Muscle of arm (tissue), 12 donors: ENCODE results near the gene ZDHHC11B. TPM values are rescaled to one million over a fixed set of nuclear protein-coding genes. Genes with fewer than 3 reads are reported as not detected.
"Not testable (repeated sequence)": the region's sequence is repeated elsewhere in the genome, so short reads cannot be mapped to it uniquely, and the experiment has no call there.

Experiments used
- DNase-seq: peaks from one replicate; pipeline ENCODE4 v3.0.0-alpha.2; 2013
- polyA plus RNA-seq, 12 donors: library from polyadenylated mRNA; unstranded; fragments of 120-200 nt; gene quantifications; one replicate each; pipeline ENCODE4 v1.2.1, GENCODE V29; 2013; ENCODE audit not compliant: insufficient read length in 12 of 12

The ZDHHC11B gene
- polyA plus RNA-seq, 12 donors = 5.3 to 34.3 (median 9.0) TPM; not detected in 1

DNA sequence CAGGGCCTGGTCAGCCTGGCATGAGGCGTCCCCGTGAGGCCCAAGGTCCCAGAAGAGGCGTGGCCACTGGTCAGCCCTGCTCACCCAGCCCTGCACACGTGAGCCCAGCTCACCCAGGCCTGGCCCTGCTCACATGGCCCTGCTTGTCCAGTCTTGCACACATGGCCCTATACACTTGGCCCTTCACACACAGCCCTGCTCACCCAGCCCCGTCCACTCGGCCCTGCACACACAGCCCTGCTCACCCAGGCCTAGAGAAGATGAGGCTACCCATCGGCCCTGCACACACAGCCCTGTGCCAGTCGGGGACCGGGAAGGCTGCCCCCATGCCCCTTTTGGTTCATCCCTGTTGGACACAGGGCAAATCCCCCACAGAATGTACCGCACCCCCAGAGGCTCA, 28.4 kb downstream of the ZDHHC11B start:
- no peak for DNase-seq

DNA sequence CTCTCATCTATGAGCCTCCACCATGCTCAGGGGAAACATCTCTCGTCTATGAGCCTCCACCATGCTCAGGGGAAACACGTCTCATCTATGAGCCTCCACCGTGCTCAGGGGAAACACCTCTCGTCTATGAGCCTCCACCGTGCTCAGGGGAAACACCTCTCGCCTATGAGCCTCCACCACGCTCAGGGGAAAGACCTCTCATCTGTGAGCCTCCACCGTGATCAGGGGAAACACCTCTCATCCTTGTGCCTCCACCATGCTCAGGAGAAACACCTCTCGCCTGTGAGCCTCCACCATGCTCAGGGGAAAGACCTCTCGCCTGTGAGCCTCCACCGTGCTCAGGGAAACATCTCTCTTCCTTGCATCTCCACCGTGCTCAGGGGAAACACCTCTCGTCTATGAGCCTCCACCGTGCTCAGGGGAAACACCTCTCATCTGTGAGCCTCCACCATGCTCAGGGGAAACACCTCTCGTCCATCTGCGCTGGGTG, 30.3 kb downstream of the ZDHHC11B start:
- DNase-seq = not testable (repeated sequence)

DNA sequence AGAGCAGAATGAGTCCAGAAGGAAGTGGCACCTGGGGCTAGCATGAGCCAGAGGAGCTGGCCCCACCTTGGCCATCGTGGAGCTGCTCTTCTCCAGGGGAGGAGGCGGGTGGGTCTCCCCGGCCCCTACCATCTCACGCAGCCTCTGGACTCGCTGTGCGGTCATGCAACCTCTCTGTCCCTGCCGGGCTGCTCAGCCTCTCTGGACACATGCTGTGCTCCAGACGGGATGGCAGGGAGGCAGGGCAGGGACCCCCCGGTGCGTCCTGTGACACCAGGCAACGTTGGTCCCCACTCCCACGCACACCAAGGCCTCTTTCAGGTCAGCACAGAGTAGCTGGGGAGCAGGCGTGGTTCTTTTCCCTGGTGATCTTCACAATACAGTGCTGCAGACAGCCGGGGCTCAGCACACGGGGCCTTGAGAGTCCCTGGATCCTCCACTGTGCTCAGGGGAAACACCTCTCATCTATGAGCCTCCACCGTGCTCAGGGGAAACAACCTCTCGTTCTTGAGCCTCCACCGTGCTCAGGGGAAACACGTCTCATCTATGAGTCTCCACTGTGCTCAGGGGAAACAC, 30.9 kb downstream of the ZDHHC11B start:
- not testable (repeated sequence) for DNase-seq

DNA sequence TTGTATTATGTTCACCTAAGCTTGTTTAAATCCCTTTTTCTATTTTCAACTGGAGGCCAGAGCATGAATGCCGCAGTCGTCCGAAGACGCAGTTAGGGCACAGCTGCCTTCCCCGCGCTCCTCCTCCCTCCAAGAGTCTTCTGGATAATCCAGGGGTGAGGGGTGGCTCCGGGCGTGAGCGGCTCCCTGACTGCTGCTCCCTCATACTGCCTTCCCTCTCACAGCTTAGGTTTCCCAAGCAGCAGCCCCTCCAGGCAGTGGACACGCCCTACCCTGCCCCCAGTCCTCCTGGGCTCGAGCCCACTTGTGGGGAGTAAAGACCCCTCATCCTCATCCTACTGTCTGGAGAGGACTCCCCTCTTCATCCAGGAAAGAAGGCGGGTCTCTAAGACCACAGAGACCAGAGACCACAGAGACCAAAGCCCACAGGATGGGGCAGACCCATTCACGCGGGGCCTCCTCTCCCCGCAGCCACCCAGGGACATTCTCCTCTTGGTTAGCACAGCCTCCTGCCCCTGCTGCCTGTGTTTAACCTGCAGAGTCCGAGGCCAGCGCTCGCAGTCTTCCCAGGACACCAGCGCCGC, 31.9 kb downstream of the ZDHHC11B start:
- not testable (repeated sequence) for DNase-seq

DNA sequence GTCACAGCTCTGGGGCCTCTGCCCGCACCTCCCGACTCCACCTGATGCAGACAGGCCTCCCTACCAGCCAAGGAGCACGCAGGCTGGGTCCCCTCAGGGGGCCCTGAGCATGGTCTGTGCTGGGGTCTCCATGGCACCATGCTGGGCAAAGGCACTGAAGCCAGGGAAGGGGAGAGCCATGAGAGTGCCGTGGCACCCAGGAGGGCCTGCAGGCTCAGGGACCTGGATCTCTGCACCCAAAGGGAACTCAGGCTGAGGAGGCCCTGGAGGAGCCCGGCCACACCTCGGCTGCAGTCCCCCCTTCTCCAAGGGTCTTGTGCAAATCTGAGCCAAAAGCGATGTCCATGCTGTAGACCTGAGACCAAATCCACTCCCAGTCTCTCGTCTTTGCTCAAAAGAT, 32.5 kb downstream of the ZDHHC11B start:
- not testable (repeated sequence) for DNase-seq

DNA sequence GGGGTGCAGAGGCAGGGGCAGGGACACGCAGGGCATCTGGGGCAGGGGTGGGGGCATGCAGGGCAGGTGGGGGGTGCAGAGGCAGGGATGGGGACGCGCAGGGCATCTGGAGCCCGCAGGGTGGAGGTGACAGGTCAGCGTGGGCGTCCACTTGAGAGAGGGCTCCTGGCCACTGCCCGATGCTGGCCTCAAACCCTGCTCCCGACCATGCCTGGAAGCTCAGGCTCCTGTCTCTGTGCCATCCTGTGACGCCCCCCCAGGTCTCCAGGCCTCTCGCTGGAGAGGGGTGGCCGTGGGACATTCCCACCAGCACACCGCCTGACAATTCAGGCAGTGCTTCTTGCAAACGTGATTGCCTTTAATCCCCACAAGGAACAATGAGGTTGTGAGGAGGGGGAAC, 33.0 kb downstream of the ZDHHC11B start:
- no peak for DNase-seq

DNA sequence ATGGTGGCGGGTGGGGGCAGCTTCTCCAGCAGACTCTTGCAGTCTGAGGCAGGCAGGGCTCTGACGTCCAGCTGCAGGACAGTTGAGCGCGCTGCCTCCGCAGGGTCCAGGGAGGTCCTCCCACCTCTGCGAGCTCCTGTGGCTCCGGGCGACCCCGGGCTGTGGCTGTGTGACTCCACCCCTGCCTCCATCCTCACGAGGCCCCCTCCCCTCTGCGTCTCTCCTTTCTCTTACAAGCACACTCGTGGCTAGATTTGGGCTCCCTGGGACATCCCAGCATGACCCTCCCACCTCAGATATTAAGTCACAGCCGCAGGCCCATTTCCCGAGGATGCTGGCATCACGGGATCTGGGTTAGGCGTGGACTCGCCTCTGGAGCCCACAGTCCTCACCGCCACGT, 34.3 kb downstream of the ZDHHC11B start:
- DNase-seq = not testable (repeated sequence)

DNA sequence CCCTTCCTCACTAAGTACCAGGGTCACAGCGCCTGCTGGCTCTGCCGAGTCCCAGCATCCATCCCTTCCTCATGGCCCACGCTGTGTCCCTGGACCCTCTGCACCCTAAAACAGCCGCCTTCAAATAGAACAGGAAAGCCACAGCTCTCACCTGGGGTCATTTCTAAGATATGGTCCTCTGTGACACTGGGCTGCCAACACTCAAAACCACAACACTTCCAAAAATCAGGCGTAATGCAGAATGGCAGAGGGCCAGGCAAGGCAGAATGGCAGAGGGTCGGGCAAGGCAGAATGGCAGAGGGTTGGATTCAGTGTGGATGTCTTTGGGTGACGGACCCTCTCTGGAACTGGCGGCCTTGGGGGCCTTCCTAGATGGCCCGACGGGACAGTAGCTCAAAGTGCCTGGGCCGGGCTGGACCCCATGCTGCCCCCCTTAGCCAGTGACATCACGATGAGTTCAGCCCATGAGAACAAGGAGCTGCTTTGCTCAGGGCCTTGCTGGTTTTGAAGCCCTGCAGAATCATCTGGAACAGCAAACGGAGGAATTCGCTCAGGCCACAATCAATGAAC, 35.3 kb downstream of the ZDHHC11B start:
- DNase-seq = no peak

DNA sequence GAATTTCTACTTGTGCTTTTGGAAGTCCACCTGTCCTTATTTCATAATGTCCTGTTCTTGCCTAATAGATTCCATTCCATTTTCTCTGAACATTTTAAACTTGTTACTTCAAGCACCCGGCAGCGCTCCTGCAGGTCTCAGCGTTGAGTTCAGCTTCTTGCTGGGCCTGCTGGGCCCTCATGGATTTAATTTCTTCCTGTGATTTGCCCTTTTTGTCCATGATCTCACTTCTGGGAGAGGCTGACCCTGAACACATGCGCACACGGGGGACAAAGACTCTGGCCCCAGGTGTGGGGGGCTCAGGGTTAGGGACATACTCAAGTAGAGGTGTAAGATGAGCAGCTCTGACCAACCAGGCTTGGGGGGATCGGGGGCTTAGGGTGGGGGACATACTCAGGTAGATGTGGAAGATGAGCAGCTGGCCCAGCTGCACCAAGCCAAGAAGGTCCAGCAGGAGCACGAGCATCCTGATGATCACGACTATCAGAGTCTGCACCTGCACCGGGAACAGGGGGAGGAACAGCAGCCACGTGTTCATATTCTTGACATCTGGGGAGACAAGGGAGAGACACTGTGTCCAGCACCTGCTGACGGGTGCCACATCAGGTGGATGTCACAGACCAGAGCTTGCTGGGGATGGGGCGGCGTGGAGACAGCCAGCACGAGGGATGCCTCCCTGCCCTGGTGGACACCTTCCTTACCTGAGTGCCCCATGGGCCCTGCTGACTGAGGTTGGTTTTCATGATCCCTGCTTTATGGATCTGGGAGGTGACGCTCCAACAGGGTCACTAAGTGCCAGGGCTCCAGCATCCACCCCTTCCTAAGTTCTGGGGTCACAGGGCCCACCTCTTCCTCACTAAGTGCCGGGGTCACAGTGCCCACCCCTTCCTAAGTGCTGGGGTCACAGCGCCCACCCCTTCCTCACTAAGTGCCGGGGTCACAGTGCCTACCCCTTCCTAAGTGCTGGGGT, 36.2 kb downstream of the ZDHHC11B start:
- DNase-seq = not testable (repeated sequence)

DNA sequence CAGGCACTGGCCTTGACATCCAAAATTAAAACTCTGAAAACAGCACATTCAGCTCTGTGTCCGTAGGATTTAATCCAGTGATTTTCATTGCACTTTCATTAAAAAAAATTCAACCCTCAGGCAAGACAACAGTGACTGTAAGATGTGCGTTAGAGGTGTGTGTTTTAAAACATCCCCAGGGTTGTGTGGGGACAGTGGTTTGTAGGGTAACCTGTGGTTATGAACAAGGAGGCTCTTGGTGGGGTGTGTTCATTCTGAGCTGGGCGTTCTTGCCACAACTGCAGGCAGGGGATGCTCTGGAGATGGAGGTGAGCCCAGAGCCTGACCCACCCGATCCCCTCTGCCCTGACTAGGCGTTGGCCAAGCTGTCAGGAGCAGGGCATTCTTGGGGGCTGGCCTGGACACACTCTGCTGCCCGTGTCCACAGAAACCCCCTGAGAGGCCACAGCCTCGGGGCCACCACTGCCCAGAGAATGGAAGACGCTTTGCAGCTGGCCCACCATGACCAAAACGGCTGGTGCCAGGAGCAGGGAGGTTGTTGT, 37.2 kb downstream of the ZDHHC11B start:
- not testable (repeated sequence) for DNase-seq

DNA sequence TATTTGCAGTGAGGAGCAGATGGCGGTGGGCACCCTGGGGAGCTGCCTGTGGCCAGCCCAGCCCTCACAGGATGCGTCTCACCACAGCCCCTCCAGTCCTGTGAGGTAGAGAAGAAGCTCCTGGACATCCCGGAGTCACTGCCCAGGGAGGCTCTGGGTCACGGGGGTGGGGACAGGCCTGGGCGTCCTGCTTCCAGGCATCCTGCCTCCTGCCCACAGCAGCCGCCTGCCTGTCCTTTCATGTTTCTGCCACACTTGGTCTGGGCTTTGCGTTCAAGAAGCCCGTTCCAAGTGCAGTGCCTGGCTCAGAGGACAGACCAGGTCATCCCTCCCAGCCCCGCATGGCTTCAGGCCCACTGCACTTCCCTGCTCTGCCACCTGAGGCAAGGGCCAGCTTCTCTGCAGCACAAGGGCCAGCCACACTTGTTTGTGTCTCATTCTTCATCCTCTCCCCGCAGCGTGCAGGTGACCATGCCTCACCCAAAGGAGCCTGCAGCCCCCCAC, 38.2 kb downstream of the ZDHHC11B start:
- DNase-seq = no peak

DNA sequence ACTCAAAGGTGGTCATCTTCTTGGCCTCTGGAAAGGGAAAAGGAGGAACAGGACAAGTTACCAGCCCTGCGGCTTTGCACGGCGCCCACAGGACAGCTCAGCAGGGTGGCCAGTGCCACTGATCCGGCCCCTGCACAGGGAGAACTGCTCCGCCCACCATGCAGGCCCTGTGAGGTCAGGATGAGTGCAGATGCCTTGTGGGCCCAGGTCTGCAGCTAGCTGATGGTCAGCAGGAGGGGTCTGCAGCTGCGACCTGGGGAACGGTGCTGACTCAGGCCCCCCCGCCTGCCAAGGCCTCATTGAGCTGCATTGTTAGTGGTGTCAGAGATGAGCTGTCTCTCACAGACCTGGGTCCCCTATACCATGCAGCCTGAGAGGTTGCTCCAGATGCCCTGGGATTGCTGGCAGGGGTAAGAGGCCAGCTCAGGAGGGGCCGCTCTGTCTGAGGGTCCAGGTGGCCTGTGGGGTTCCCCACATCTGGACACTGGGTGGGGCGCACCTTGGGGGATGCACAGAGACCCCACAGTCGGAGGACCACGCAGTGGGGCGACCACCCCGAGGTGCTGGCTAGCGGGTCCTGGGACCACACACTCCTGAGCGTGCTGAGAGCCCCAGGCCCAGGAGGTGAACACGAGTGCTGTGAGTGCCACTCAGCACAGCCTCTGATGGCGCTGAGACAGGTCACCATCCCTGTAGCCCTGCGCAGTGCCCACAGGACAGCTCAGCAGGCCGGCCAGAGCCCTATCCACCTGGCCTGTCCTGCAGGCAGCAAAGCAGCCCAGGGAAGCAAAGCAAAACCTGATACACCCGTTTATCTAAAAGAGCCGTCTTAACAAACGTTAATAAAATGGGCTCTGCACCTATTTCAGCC, 39.0 kb downstream of the ZDHHC11B start:
- not testable (repeated sequence) for DNase-seq

DNA sequence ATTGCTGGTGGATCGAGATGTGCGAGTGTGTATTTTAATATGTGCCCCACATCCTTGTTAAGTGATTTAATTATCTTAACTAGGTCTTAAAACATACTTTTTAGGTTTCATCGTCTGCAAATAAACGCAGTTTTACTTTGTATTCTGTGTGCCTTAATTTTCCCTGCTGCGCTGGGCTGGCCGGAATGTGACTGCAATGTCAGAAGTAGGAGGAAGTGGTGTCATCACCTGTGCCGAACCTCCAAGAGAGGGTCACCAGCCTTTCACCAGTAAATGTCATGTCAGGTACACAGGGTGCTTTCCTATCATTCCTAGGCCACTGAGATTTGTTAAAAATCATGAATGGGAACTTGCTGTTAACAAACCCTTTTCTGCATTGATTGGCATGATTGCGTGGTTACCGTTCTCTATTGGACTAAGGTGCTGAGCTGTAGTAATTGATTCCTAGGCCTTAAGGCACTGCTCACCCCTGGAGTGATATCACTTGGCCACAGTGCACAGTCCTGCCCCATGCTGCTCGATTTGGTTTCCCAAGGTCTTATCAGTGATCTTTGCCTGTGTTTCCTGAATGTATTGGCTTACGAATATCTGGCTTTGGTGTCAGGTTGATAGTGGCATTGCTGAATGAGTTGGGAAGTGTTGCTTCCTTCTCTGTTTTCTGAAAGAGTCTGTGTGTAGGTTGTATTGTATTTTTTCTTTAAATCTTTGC, 40.7 kb downstream of the ZDHHC11B start:
- DNase-seq = not testable (repeated sequence)

DNA sequence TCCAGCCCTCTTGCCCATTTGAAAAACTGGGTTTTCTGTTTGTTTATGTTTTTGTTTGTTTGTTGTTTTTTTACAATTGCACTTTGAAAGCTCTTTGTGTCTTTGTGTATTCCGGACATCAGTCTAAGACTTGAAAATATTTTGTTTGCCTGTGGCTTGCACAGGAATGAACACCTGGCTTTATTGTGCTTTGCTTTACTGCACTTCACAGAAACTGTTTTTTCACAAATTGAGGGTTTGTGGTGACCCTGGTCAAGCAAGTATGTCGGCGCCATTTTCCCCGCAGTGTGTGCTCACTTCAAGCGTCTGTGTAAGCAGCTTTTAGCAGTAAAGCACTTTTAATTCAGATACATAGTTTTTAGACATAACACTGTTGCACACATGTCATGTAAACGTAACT, 42.3 kb downstream of the ZDHHC11B start:
- DNase-seq = not testable (repeated sequence)

DNA sequence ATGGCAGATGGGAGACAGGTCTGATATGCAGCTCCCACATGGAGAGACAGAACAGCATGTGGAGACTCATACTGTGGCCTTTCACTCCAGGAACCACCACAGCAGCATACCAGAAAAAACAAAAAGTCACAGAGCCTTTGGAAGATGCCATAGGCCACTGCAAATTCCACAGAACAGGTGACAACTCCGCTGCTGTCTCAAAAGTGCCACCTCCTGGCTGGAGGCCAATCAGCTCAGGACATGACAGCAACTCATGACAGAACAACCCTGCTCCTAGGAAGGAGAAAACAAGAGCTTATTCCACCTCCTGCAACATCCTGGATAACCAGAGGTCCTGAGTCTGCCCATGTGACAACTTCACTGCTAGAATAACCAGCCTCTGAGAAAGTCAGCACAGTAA, 50.4 kb downstream of the ZDHHC11B start:
- DNase-seq = not testable (repeated sequence)

DNA sequence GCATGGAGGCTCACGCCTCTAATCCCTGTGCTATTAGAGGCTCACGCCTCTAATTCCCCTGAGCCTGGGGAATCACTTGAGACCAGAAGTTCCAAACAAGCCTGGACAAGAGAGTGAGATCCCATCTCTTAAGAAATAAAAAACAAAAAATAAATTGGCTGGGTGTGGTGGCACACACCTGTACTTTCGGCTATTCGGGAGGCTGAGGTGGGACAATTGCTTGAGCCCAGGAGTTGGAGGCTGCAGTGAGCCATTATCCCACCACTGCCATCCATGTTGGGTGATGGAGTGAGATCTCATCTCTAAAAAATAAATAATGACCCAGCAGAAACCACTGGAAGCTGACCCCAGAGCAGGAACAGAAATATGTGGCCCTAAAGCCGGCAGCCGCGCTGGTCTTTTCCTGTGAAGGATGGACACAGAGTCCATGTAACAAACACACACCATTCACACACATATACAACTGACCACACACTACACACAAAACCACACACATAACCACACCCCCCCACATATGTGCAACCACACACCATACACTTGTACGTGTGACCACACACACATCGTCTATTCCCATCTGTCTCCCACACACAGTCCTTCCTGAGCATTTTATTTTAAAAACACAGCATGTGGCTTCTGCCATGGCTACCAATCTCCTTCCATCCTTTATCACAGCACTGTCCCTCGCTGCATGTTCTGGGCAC, 51.6 kb downstream of the ZDHHC11B start:
- not testable (repeated sequence) for DNase-seq

DNA sequence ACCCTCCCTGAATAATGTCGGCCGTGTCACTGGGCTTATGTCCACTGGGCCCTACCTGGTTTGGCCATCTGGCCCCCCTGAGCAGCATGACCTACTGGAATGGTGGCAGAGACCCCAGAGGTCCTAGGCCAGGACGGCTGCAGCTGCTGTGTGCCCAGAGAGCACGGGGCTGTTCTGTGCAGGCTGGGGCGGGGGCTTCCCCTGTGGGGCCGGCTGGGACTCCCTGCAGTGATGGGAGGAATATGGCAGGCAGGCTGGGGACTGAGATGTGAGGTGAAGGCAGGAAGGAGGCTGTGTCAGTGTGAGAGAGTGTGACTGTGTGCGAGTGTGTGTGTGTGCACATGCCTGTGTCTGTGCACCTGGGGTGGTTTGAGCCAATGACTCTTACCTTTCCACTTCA, 55.3 kb downstream of the ZDHHC11B start:
- not testable (repeated sequence) for DNase-seq

DNA sequence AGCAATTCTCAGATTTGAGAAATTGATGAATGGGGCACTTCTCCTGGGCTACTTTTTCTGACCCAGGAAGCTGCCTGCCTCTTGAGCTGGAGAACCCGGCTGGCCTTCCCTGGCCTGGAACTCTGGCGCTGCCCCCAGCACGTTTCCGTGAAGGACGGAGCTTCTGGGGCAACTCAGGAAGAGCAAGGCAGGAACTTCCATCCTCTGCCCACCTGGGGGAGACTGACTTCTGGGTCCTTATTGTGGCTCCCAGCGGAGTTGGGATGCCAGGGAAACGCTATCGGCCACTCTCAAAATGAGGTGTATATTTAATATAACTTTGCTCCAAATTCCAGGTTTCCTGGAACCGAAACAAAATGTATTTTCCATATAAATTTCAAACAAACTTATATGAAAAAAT, 57.4 kb downstream of the ZDHHC11B start:
- not testable (repeated sequence) for DNase-seq

DNA sequence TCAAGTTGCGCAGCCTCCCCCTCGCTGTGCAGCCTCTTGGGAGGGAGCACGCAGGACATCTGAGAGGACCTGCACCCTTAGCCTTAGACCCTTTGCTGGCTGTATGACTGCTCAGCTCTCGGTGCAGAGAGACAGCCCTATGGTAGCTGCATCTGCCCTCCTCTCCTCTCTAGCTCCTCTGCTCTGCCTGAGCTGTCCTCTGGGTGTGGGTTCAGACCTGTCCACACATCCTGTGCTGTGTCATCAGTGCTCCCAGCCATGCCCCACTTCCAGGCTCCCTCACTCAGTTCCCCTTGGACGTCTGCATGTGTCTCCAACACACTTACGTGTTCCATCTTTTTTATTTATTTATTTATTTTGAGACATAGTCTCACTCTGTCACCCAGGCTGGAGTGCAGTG, 60.7 kb downstream of the ZDHHC11B start:
- DNase-seq = not testable (repeated sequence)
